Measurements from ENCODE around the gene DLGAP1.
A peak's percentile ranks its signal among the peaks of the same experiment; 100 is the strongest.
"Not testable (repeated sequence)": the region's sequence is repeated elsewhere in the genome, so short reads cannot be mapped to it uniquely, and the experiment has no call there.

The DLGAP1 gene

GRCh38 chr18:4455113-4455811 is at the start of gene DLGAP1:
Gene DLGAP1 (minus strand): TSS chr18:4455307.
- peak; percentile 85 for DNase-seq

- not testable (repeated sequence) for DNase-seq
Measured at GRCh38 chr18:4494703-4495284, 39.7 kb upstream of the DLGAP1 start.

GRCh38 chr18:4468511-4468910 is 13.4 kb upstream of the DLGAP1 start:
- no peak for DNase-seq

GRCh38 chr18:4454537-4455112 is 482 bp downstream of the DLGAP1 start:
- DNase-seq, result peak; percentile 37

GRCh38 chr18:4453874-4454536 is 1.1 kb downstream of the DLGAP1 start:
- peak; percentile 7 for DNase-seq

- DNase-seq, result no peak
Measured at GRCh38 chr18:4453567-4453873, 1.6 kb downstream of the DLGAP1 start.

GRCh38 chr18:4450065-4450658 is 4.9 kb downstream of the DLGAP1 start:
- no peak for DNase-seq

- no peak for DNase-seq
Measured at GRCh38 chr18:4445902-4446301, 9.2 kb downstream of the DLGAP1 start.

GRCh38 chr18:4444306-4444705 is 10.8 kb downstream of the DLGAP1 start:
- no peak for DNase-seq

GRCh38 chr18:4441098-4441497 is 14.0 kb downstream of the DLGAP1 start:
- DNase-seq, result no peak

- DNase-seq, result no peak
Measured at GRCh38 chr18:4438938-4439337, 16.2 kb downstream of the DLGAP1 start.

- DNase-seq, result no peak
Measured at GRCh38 chr18:4433717-4434116, 21.4 kb downstream of the DLGAP1 start.

- DNase-seq, result no peak
Measured at GRCh38 chr18:4430836-4431235, 24.3 kb downstream of the DLGAP1 start.

GRCh38 chr18:4417714-4418113 is 37.4 kb downstream of the DLGAP1 start:
- no peak for DNase-seq

- no peak for DNase-seq
Measured at GRCh38 chr18:4416976-4417375, 38.1 kb downstream of the DLGAP1 start.

GRCh38 chr18:4412286-4412685 is 42.8 kb downstream of the DLGAP1 start:
- no peak for DNase-seq

GRCh38 chr18:4406856-4407255 is 48.3 kb downstream of the DLGAP1 start:
- DNase-seq, result no peak

GRCh38 chr18:4405965-4406364 is 49.1 kb downstream of the DLGAP1 start:
- DNase-seq, result peak; percentile 27

- DNase-seq, result no peak
Measured at GRCh38 chr18:4403836-4404235, 51.3 kb downstream of the DLGAP1 start.

- DNase-seq, result no peak
Measured at GRCh38 chr18:4400911-4401310, 54.2 kb downstream of the DLGAP1 start.

- no peak for DNase-seq
Measured at GRCh38 chr18:4399929-4400328, 55.2 kb downstream of the DLGAP1 start.

- DNase-seq, result no peak
Measured at GRCh38 chr18:4394700-4395099, 60.4 kb downstream of the DLGAP1 start.

- DNase-seq, result no peak
Measured at GRCh38 chr18:4391859-4392258, 63.2 kb downstream of the DLGAP1 start.

GRCh38 chr18:4385876-4386275 is 69.2 kb downstream of the DLGAP1 start:
- DNase-seq, result no peak

Data from NCI-H82 (cell line).